Activated CD8-positive, alpha-beta memory T cell treated with anti-CD3 and anti-CD28 coated beads, Interleukin-2, amount 10 ng/mL, durations not matched to agents 7 days and 5 days (primary cell): Measurements from ENCODE around the gene LRPAP1. TPM values are rescaled to one million over a fixed set of nuclear protein-coding genes. Genes with fewer than 3 reads are reported as not detected.

Experiments used
- ATAC-seq: fragments of 150-1000 bp; cut with Tn5 transposase; one replicate; pipeline ENCODE4 v1.10.0; 2021; ENCODE audit warnings: moderate library complexity
- CTCF ChIA-PET: fragments of 350-600 bp; sonication (Branson Sonifier 250); formaldehyde crosslinking; loops from one replicate; lab custom pipeline; 2021; ENCODE audit warnings: antibody characterized with exemption; lab: Charles Lee
- DNase-seq: peaks from one replicate; pipeline ENCODE4 v3.0.0-alpha.2; 2020
- H3K27ac Mint-ChIP-seq: one replicate; pipeline ENCODE4 v1.8.0; 2021; ENCODE audit warnings: mild to moderate bottlenecking, mixed read lengths
- H3K27me3 Mint-ChIP-seq: one replicate; pipeline ENCODE4 v1.8.0; 2021; ENCODE audit warnings: mixed read lengths
- H3K36me3 Mint-ChIP-seq: one replicate; pipeline ENCODE4 v1.8.0; 2021; ENCODE audit warnings: mild to moderate bottlenecking, mixed read lengths
- H3K4me1 Mint-ChIP-seq: one replicate; pipeline ENCODE4 v1.8.0; 2021; ENCODE audit warnings: mixed read lengths
- H3K4me3 Mint-ChIP-seq: one replicate; pipeline ENCODE4 v1.8.0; 2021; ENCODE audit warnings: mild to moderate bottlenecking, moderate library complexity, mixed read lengths
- H3K9me3 Mint-ChIP-seq: one replicate; pipeline ENCODE4 v1.8.0; 2022; ENCODE audit warnings: low read depth, mixed read lengths
- total RNA-seq, 2 experiments: library from RNA; stranded (reverse); gene quantifications; one replicate each; pipeline ENCODE4 v1.2.3, GENCODE V29; 2021

The LRPAP1 gene
- total RNA-seq, 2 experiments from 2014 or later, result 77.2 to 87.6 TPM

DNA sequence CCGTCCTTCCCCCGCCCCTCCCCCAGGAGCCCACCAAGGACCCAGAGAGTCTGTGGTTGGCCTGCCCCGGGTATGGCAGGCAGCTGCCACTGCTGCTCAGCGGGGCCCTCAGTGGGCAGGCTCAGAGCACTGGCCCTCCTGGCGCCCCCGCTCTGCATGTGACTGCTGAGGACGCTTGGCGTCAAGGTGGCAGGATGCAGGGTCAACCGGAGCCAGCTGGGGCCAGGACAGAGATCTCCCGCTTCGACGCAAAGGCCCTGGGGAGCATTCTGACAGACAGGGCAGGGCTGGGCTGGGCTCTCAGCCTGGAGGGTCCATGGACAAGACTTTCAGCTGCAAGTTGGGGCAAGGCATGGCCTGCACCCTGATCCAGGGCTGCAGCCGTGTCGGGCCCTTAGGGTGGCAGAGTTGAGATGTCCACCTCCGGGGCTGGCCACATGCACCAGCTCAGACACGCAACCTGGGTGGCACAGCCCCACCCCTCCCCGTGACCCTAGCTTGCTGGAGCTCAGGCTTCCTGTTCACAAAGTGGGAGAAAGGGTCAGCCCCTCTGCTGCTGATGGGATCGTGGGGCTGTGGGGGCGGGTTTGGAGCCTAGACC is 30.3 kb downstream of the LRPAP1 start:
- CTCF ChIA-PET, result no interaction called here
- H3K27ac Mint-ChIP-seq, result no peak overlapping the region
- ATAC-seq, result no peak
- H3K4me1 Mint-ChIP-seq, result peaks cover 10% of the 10 kb centered on the region
- H3K36me3 Mint-ChIP-seq, result peaks cover 7% of the 10 kb centered on the region
- DNase-seq, result no peak
- no peak overlapping the region for H3K4me3 Mint-ChIP-seq
- H3K27me3 Mint-ChIP-seq, result peaks cover 2% of the 10 kb centered on the region
- H3K9me3 Mint-ChIP-seq, result no peaks in the 10 kb centered on the region

DNA sequence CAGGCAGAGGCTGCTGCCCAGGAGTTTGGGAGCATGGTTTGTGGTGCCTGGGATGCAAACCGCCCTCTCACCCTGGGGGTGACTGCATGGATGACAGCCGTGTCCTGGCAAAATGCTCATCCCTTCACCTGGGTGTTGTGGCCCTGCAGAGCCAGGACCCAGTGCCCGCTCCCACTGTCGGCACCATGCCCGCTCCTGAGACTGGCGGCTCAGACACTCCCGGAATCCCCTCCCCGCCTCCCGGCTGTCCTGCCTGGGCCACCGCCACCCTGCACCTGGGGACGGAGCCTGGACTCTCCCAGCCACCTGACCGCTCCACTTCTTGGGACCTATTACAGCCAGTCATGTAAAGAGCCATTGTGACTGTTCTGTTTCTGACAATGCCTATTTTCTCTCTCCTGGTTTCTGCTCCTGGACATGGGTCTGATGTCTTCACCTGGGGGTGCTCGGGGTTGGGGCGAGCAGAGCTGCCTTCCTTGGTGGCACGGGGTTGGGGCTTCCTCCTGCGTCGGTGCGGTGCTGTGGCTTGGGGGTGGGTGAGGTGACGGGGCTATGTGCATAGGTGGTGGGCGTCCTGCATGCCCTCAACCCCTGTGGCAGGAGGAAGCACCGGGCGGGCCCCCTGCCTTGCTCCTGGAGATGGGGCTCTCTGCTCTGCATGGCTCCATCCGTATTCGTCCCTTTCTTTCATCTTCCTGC is 30.9 kb downstream of the LRPAP1 start:
- DNase-seq (no peak), ATAC-seq (no peak)
- H3K27ac Mint-ChIP-seq, result no peak overlapping the region
- H3K4me1 Mint-ChIP-seq, result peaks cover 10% of the 10 kb centered on the region
- no peak overlapping the region for H3K4me3 Mint-ChIP-seq
- H3K27me3 Mint-ChIP-seq, result peaks cover 2% of the 10 kb centered on the region
- H3K9me3 Mint-ChIP-seq, result no peaks in the 10 kb centered on the region
- peaks cover 7% of the 10 kb centered on the region for H3K36me3 Mint-ChIP-seq
- CTCF ChIA-PET, result no interaction called here

DNA sequence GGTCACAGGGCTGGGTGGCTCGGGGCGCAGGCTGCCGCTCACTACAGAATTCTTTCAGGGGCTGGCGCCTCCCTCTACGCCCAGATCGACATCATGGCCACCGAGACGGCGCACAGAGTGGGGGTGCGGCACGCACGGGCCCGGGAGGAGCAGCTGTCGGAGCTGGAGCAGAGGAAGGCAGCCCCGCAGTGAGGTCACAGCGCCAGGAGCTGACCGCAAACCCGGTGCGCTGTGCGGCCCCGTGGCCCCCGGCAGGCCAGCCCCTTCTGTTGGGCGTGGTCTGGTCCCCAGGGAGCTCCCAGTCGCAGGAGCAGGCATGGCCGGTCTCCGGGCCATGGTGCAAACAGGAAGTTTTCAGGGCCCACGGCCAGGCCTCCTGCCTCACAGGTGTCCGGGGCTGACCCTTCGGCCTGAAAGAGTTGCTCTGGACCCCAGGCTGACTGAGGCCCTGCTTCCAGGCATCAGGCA is 31.6 kb downstream of the LRPAP1 start:
- Mint-ChIP-seq H3K27me3 (peaks cover 2% of the 10 kb centered on the region), H3K4me1 (peaks cover 10% of the 10 kb centered on the region), H3K9me3 (no peaks in the 10 kb centered on the region), H3K4me3 (no peak overlapping the region), H3K36me3 (peaks cover 6% of the 10 kb centered on the region), H3K27ac (no peak overlapping the region)
- no peak for ATAC-seq
- CTCF ChIA-PET, result no interaction called here
- DNase-seq, result no peak

DNA sequence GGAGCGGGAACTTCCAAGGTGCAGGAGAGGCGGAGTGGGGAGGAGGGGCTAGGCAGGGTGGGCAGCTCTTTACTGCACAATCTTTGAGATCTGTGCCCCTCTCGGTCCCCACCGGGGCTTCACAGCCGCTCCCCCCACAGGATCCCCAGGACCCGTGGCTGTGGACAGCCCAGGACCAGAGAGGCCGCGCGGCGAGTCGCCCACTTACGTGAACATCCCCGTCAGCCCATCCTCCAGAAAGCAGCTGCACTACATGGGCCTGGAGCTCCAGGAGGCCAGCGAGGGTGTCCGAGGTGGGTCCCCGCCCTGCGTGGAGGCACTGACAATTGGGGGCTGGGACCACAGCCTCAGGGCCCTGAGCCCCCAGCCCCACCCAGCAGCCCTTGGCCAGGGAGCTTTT is 32.1 kb downstream of the LRPAP1 start:
- H3K9me3 Mint-ChIP-seq, result no peaks in the 10 kb centered on the region
- no peak overlapping the region for H3K27ac Mint-ChIP-seq
- ATAC-seq (no peak), DNase-seq (no peak)
- peaks cover 4% of the 10 kb centered on the region for H3K36me3 Mint-ChIP-seq
- CTCF ChIA-PET, result no interaction called here
- peaks cover 2% of the 10 kb centered on the region for H3K27me3 Mint-ChIP-seq
- no peak overlapping the region for H3K4me3 Mint-ChIP-seq
- peaks cover 10% of the 10 kb centered on the region for H3K4me1 Mint-ChIP-seq

DNA sequence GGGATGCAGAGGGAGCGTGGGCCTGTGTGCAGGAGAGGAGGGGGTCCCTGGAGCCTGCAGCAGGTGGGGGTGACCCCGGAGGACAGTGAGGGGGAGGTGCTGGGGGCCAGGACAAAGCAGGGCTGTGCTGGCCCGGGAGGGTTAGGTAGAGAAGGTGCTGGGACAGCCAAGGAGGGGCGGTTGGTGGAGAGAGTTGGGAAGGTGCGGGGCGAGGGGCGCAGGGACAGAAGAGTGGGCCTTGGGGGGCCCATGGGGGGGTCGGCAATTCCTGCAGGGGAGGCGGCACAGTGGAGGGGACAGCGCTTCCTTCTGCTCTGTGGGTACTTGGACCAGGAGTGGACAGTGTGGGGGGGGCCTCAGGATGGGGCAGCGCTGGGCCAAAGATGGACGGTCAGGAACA is 32.5 kb downstream of the LRPAP1 start:
- Mint-ChIP-seq H3K9me3 (no peaks in the 10 kb centered on the region), H3K27ac (no peak overlapping the region), H3K27me3 (peaks cover 2% of the 10 kb centered on the region), H3K36me3 (peaks cover 4% of the 10 kb centered on the region), H3K4me3 (no peak overlapping the region), H3K4me1 (peaks cover 10% of the 10 kb centered on the region)
- ATAC-seq (no peak), DNase-seq (no peak)
- CTCF ChIA-PET, result no interaction called here

DNA sequence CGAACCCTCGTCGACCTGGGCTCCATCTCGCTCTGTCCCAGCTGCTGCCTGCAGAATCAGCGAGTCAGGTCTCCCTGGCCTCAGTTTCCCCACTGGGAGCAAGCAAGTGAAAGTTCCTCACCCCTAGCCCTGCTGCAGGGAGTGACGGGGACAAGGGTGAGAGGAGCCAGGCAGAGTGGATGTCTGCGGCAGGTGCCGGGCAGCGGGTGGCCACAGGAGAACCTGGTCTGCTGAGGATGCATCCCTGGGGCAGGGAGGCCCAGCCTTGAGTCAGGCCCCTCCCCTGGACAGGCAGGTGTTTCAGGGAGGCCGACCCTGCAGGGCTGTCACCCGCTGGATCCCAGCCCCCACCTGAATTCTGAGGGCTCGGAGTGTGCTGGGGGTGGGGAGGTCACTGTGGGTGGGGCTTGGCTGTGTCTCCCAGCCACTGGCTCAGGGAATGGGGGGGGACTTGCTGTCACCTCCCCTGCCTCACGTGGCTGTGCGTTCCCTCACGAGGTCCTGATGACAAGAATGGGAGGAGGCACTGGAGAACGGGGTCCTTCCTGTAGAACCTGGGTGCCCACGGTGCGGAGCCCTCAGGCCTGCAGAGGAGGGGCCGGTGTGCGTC is 33.2 kb downstream of the LRPAP1 start:
- DNase-seq, result no peak
- Mint-ChIP-seq H3K9me3 (no peaks in the 10 kb centered on the region), H3K27ac (no peak overlapping the region), H3K4me1 (peaks cover 8% of the 10 kb centered on the region), H3K4me3 (no peak overlapping the region), H3K27me3 (peaks cover 2% of the 10 kb centered on the region), H3K36me3 (peaks cover 4% of the 10 kb centered on the region)
- ATAC-seq, result no peak
- CTCF ChIA-PET, result no interaction called here

DNA sequence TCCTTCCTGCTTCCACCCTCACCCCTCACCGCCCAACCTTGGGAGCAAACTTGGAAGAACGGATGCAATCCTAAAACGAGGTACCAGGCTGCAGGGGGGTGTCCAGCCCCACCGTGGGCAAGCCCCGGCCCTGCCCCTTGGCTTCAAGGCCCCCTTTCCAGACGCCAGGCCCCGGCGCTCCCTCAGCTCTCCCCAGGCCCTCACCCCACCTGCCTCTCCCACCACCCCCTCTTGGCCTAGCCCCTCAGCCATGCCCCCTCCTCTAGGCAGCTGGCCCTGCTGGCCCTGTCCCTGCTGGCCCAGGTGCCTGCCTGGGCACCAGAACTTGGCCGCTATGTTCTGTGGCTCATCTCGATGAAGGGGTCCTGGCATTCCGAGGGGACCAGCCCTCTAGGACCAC is 33.8 kb downstream of the LRPAP1 start:
- Mint-ChIP-seq H3K27ac (no peak overlapping the region), H3K9me3 (no peaks in the 10 kb centered on the region), H3K4me3 (no peak overlapping the region), H3K36me3 (peaks cover 1% of the 10 kb centered on the region), H3K4me1 (peaks cover 2% of the 10 kb centered on the region), H3K27me3 (peaks cover 2% of the 10 kb centered on the region)
- DNase-seq (no peak), ATAC-seq (no peak)
- CTCF ChIA-PET, result no interaction called here

DNA sequence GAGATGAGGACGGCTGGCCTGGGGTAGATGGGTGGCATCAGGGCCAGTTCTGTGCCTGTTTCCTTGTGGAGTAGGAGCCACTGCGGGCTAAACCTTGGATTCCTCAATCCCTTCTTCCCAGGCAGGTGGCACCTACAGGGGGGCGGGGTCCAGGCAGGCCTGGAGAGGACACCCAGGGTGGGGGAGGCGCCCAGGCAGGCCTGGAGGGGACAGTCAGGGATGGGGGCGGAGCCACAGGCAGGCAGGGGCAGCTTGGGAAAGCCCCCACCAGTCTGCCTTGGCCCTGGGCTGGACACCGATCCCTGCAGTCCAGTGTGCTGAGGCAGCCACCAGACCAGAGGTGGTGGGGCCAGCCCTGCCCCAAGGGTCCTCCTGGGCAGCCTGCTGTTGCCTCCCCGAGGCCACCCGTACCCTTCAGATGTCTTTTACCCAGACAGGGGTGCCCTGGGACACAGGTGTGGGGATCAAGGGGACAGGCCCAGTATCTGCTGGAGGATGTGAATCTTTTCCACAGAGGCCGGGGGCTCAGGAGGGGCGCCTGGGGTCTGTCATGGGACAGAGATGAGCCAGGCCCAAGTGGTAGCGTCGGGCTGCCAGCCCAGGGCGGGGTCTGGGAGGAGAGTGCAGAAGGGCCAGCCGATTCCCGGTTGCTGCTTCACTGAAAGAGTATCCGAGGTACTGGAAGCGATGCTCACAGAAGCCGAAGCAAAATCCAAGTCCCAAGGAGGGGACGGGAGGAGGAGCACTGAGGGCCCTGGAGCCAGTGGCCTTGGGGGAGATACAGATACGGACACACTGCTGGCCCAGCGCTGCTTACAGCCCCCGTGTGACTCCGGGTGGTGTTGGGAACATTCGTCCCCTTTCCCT is 34.5 kb downstream of the LRPAP1 start:
- Mint-ChIP-seq H3K27ac (no peak overlapping the region), H3K27me3 (peaks cover 2% of the 10 kb centered on the region), H3K36me3 (no peaks in the 10 kb centered on the region), H3K4me3 (no peak overlapping the region), H3K4me1 (no peaks in the 10 kb centered on the region), H3K9me3 (no peaks in the 10 kb centered on the region)
- DNase-seq, result no peak
- no peak for ATAC-seq
- CTCF ChIA-PET, result no interaction called here

DNA sequence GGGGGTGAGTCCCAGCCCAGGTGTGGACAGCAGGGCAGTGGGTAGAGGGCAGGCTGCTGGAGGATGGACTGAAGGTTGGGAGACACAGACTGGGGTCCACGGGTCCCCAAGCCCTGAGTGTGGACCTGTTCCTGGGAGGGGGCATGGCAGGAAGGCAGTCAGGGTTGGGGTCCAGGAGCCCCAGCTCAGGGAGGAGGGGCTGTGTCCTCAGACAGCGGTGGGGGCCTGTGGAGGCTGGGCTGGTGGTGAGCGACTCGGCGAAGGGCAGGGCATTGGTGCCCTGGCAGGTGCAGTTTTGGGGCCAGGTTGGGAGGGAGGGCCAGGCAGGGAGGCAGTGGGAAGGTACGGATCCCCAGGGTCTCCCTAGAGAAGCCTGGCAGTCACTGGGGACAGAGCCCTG is 35.1 kb downstream of the LRPAP1 start:
- CTCF ChIA-PET, result no interaction called here
- Mint-ChIP-seq H3K4me3 (no peak overlapping the region), H3K27me3 (peaks cover 2% of the 10 kb centered on the region), H3K4me1 (no peaks in the 10 kb centered on the region), H3K36me3 (no peaks in the 10 kb centered on the region), H3K9me3 (no peaks in the 10 kb centered on the region), H3K27ac (no peak overlapping the region)
- ATAC-seq (no peak), DNase-seq (no peak)

DNA sequence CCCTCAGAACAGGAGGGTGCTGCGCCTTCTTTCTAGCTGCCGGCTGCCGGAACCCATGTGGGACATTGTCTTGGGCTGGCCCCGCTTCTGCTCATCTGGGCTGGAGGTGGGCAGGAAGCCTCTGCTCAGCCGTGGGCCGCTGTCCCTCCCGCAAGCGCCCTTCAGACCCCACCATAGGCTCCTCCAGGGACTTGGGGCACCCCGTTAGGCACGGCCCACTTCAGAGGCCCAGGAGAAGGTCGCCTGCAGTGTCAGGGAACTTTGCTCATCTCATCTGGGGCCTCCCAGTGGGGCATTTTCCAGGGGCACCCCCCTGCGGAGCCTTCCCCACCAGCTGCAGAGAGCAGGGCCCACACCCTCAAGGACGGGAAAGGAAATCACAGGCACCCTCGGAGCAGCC is 36.2 kb downstream of the LRPAP1 start:
- Mint-ChIP-seq H3K36me3 (no peaks in the 10 kb centered on the region), H3K27ac (no peak overlapping the region), H3K9me3 (no peaks in the 10 kb centered on the region), H3K4me3 (no peak overlapping the region), H3K27me3 (peaks cover 6% of the 10 kb centered on the region), H3K4me1 (no peaks in the 10 kb centered on the region)
- no peak for DNase-seq
- no peak for ATAC-seq
- CTCF ChIA-PET, result no interaction called here

DNA sequence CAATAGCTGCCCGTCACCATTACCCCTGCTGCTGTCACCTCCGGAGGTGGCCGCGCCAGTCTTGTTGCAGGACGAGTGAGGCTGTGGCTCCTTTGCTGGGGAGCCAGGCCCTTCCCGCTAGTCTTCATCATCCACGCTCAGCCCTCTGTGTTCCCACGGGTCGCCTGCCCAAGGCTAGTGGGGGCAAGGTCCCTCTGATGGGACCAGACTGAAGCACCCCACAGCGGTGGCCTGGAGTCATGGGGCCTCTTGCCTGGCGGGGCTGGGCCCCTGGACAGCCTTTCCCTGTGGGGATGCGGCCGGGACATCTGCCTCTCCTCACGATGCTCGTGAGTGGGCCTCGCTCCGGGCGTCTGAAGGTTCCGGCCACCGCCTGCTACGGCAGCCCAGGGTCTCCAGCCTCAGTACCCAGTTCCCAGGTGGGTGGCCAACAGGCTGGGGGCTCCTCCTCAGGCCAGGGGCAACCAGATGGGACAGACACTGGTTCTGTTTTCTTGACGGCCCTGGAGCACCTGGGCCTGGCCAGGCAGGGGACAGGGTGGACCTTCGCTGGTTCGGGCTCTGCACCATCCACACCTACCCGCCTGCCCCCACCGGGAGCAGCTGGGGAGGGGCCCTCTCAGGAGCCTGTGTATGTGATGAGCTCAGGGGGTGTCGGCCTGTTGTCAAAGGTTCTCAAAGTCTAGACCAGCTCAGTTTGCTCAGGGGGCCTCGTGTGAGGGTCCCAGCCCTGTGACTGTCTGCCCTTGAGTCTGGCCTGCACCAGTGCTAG is 36.8 kb downstream of the LRPAP1 start:
- H3K4me1 Mint-ChIP-seq, result no peaks in the 10 kb centered on the region
- CTCF ChIA-PET, result no interaction called here

DNA sequence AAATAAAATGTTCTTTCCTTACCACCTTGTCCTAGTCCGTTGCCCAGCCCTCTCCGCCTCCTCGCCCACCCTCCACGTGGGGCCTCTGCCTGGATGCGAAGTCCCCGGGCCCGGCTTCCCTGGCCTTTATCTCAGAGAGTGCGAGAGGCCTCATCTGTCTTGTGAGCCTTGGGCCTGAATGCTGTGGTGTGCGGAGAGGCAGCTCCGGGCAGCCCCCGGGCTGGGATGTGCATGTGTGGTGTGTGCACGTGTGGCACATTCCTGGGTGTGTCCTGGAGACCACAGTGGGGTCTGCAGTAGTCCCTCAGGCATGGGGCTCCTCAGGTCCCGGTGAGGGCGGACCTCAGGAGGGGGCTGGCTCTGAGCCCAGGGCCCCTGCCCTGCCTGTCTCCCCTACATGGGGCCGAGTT is 37.8 kb downstream of the LRPAP1 start:
- peaks cover 11% of the 10 kb centered on the region for H3K27me3 Mint-ChIP-seq
- no peaks in the 10 kb centered on the region for H3K9me3 Mint-ChIP-seq
- ATAC-seq (no peak), DNase-seq (no peak)
- H3K36me3 Mint-ChIP-seq, result no peaks in the 10 kb centered on the region
- no peaks in the 10 kb centered on the region for H3K4me1 Mint-ChIP-seq
- CTCF ChIA-PET, result interaction anchor here (1.0 kb wide), 1 partner anchor 14 kb away, joined by 5 read pairs; no protein-coding TSS in a partner anchor
- no peak overlapping the region for H3K27ac Mint-ChIP-seq
- H3K4me3 Mint-ChIP-seq, result no peak overlapping the region

More for the DNA sequence above, 36.8 kb downstream of the LRPAP1 start:
- Mint-ChIP-seq H3K4me3 (no peak overlapping the region), H3K27ac (no peak overlapping the region), H3K9me3 (no peaks in the 10 kb centered on the region), H3K36me3 (no peaks in the 10 kb centered on the region), H3K27me3 (peaks cover 6% of the 10 kb centered on the region)
- DNase-seq (no peak), ATAC-seq (no peak)
